Activated B cell treated with CpG ODN at 0.5 μM for 24 hours (primary cell): ENCODE measurements around the gene SLC22A14. TPM values are rescaled to one million over a fixed set of nuclear protein-coding genes. Genes with fewer than 3 reads are reported as not detected.

ENCODE experiments used
- ATAC-seq: fragments of 200-7000 bp; cut with Tn5 transposase; one replicate; pipeline ENCODE4 v1.10.0; 2021; ENCODE audit warnings: low read depth, mild to moderate bottlenecking, moderate library complexity
- CTCF ChIA-PET: fragments of 350-600 bp; sonication (Branson Sonifier 250); formaldehyde crosslinking; loops from one replicate; lab custom pipeline; 2021; ENCODE audit warnings: antibody characterized with exemption; lab: Charles Lee
- POLR2A ChIA-PET: fragments of 350-600 bp; sonication (Branson Sonifier 250); formaldehyde crosslinking; loops from one replicate; lab custom pipeline; 2021; ENCODE audit warnings: antibody characterized with exemption; lab: Charles Lee
- DNase-seq: peaks from one replicate; pipeline ENCODE4 v3.0.0; 2022
- H3K27ac Mint-ChIP-seq: one replicate; pipeline ENCODE4 v1.8.0; 2020; ENCODE audit warnings: mixed read lengths
- H3K27me3 Mint-ChIP-seq: one replicate; pipeline ENCODE4 v1.8.0; 2021; ENCODE audit warnings: mixed read lengths
- H3K36me3 Mint-ChIP-seq: one replicate; pipeline ENCODE4 v1.8.0; 2021; ENCODE audit warnings: low read depth, mixed read lengths
- H3K4me1 Mint-ChIP-seq: one replicate; pipeline ENCODE4 v1.8.0; 2021; ENCODE audit warnings: mixed read lengths
- H3K4me3 Mint-ChIP-seq: one replicate; pipeline ENCODE4 v1.8.0; 2020; ENCODE audit warnings: mild to moderate bottlenecking, mixed read lengths
- H3K9me3 Mint-ChIP-seq: one replicate; pipeline ENCODE4 v1.8.0; 2020; ENCODE audit warnings: mixed read lengths
- intact Hi-C: fragments of 100-400 bp; cut with micrococcal nuclease; formaldehyde crosslinking; loops from one replicate; pipeline ENCODE4 v1.15.1; 2024
- total RNA-seq: library from RNA; stranded (reverse); gene quantifications from 2 replicates; pipeline ENCODE4 v1.2.3, GENCODE V29; 2022
- TF ChIP-seq, protein P1 (sequence below): fragments of 200-600 bp; IDR thresholded peaks from one replicate; pipeline ENCODE4 v1.8.0; 2022; ENCODE audit warnings: antibody characterized with exemption, mild to moderate bottlenecking

The SLC22A14 gene
- total RNA-seq, 1 donor from 2014 or later, result 0.16 TPM

DNA sequence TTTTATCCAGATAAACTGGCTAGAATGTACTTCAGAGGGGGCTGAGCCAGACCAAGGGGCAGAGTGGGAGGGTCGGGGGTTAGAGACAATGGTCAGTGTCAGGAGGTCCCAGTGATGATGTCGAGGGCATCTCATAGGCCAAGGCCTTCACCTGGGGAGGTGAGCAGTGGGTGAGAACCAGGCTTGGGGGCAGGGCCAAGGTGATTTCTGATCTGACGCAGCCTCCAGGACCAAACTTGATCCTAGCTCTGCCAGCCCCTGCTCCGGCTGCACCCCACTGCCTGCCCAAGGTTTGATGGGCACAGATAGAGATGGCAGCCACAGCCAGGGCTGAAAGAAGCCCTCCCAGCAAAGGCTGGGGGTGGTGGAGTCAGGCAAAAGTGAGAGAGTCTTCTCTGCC lies 79.4 kb downstream of the SLC22A14 start:
- DNase-seq (no peak), ATAC-seq (no peak)
- Mint-ChIP-seq H3K27ac (no peak overlapping the region), H3K9me3 (no peaks in the 10 kb centered on the region), H3K4me1 (no peaks in the 10 kb centered on the region), H3K36me3 (no peaks in the 10 kb centered on the region), H3K27me3 (no peaks in the 10 kb centered on the region), H3K4me3 (no peak overlapping the region)
- intact Hi-C loops, result no loop called here
- ChIA-PET POLR2A (no interaction called here), CTCF (interaction anchor here (1.0 kb wide), 1 partner anchor 13 kb away, joined by 4 read pairs; no protein-coding TSS in a partner anchor)
- TF ChIP-seq, protein P1, sequence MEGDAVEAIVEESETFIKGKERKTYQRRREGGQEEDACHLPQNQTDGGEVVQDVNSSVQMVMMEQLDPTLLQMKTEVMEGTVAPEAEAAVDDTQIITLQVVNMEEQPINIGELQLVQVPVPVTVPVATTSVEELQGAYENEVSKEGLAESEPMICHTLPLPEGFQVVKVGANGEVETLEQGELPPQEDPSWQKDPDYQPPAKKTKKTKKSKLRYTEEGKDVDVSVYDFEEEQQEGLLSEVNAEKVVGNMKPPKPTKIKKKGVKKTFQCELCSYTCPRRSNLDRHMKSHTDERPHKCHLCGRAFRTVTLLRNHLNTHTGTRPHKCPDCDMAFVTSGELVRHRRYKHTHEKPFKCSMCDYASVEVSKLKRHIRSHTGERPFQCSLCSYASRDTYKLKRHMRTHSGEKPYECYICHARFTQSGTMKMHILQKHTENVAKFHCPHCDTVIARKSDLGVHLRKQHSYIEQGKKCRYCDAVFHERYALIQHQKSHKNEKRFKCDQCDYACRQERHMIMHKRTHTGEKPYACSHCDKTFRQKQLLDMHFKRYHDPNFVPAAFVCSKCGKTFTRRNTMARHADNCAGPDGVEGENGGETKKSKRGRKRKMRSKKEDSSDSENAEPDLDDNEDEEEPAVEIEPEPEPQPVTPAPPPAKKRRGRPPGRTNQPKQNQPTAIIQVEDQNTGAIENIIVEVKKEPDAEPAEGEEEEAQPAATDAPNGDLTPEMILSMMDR, result no peak

DNA sequence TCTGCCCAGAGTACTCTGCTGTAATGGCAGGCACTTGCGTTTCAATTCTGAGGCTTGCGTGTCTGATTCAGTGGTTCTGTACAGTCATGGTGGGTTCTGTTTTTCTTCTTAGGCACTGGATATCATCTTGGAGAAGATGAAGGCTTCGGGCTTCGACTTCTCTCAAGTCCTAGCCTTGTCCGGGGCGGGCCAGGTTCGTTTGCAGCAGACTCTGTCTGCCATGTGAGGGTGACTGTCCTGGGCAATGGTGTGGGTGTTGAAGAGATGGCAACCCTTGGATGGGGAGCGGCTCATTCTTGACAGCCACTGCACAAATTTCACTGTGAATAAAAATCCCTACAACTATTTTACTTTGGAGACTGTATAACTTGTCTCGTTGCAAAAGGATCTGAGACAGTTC lies 80.7 kb downstream of the SLC22A14 start:
- ATAC-seq, result no peak
- Mint-ChIP-seq H3K36me3 (no peaks in the 10 kb centered on the region), H3K4me1 (no peaks in the 10 kb centered on the region), H3K27ac (no peak overlapping the region), H3K27me3 (no peaks in the 10 kb centered on the region), H3K9me3 (no peaks in the 10 kb centered on the region), H3K4me3 (no peak overlapping the region)
- intact Hi-C loops, result no loop called here
- ChIA-PET CTCF (no interaction called here), POLR2A (no interaction called here)
- DNase-seq, result no peak
- TF ChIP-seq, protein P1, result no peak

DNA sequence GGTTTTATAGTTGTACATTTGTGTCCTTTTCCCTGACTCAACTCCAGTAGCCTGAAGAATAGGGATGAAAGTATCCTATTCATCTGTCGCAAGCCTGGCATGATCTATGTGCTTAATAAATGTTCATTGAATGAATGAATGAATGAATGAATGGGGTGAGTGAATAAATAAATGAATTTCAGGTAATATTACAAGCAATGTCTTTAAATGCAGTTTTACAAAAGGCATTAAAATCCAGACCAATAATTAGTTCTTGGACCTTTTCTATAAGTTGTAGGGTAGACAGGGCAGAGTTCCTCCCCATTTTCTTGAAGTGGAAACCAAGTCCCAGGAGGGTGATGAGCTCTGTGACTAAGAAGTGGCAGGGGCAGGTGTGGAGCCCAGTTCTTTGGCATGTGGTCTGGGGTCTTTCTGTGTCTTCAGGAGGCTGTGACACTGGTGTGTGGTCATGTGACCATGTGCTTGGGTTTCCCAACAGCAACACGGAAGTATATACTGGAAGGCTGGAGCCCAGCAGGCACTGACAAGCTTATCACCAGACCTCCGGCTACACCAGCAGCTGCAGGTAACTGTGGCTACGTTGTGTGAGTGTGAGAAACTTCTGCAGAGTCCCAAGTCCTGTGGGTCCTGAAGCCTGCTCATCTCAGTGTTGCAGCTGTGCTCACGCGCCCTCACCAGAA lies 82.8 kb downstream of the SLC22A14 start:
- ChIA-PET POLR2A (no interaction called here), CTCF (no interaction called here)
- H3K4me3 Mint-ChIP-seq, result no peak overlapping the region

DNA sequence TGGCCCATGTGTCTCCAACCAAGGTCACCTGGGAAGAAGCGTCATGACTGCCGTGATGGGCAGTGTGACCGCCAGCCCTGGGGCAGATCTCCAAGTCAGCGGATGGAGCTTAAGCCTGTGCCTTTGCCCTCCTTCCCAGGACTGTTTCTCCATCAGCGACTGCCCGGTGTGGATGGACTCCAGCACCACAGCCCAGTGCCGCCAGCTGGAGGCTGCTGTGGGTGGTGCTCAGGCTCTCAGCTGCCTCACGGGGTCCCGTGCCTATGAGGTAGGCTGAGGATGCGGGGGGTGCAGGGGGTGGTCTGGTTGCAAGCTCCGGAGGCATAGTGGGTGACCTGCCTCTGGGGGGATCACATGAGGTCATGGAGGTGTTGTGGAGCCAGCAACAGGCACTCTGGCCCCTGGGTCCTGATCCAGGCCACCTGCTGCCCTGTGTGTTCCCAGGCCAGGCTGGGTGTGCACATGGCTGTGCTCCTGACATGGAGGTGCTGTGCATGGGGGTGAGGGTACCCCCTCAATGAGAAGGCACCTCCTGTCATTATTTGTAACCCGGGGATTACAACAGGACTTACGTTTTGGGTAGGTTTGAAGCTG lies 83.5 kb downstream of the SLC22A14 start:
- ATAC-seq (no peak), DNase-seq (no peak)
- H3K9me3 Mint-ChIP-seq, result no peaks in the 10 kb centered on the region
- H3K4me1 Mint-ChIP-seq, result no peaks in the 10 kb centered on the region
- TF ChIP-seq, protein P1, result no peak
- no peaks in the 10 kb centered on the region for H3K36me3 Mint-ChIP-seq
- H3K27ac Mint-ChIP-seq, result no peak overlapping the region
- intact Hi-C loops, result no loop called here
- ChIA-PET CTCF (no interaction called here), POLR2A (no interaction called here)
- no peak overlapping the region for H3K4me3 Mint-ChIP-seq
- no peaks in the 10 kb centered on the region for H3K27me3 Mint-ChIP-seq

More for the DNA sequence above, 82.8 kb downstream of the SLC22A14 start:
- DNase-seq, result no peak
- no peaks in the 10 kb centered on the region for H3K36me3 Mint-ChIP-seq
- no peak overlapping the region for H3K27ac Mint-ChIP-seq
- H3K27me3 Mint-ChIP-seq, result no peaks in the 10 kb centered on the region
- intact Hi-C loops, result no loop called here
- no peaks in the 10 kb centered on the region for H3K9me3 Mint-ChIP-seq
- TF ChIP-seq, protein P1, result no peak
- no peak for ATAC-seq
- H3K4me1 Mint-ChIP-seq, result no peaks in the 10 kb centered on the region

DNA sequence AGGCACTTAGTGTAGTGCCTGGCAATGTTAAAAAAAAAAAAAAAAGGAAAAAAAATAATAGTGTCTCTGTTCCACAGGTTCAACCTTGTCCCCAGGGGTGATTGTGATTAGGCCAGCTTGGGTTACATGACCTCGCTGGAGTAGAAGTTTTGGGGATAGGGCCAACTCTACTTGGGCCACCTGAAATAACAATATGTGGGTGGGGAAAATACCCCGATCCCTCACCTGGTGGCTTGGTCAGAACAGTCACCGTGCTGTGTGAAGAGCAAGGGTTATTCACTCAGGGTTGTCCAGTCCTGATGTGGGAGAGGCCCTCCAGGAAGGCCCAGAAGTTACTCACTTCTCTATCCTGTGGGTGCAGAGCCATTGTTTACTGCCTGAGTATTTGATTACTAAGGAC lies 84.0 kb downstream of the SLC22A14 start:
- ATAC-seq, result no peak
- Mint-ChIP-seq H3K27me3 (no peaks in the 10 kb centered on the region), H3K27ac (no peak overlapping the region), H3K4me3 (no peak overlapping the region), H3K36me3 (no peaks in the 10 kb centered on the region), H3K4me1 (no peaks in the 10 kb centered on the region), H3K9me3 (no peaks in the 10 kb centered on the region)
- ChIA-PET CTCF (no interaction called here), POLR2A (no interaction called here)
- intact Hi-C loops, result no loop called here
- TF ChIP-seq, protein P1, result no peak
- DNase-seq, result no peak
